Breast epithelium (tissue), 3 donors: Measurements from ENCODE around the gene WTIP.

ENCODE experiments used
- CTCF ChIP-seq, 3 donors: fragments of 450-650 bp; IDR thresholded peaks; one replicate each; pipeline ENCODE4 v1.5.1; 2016 to 2017; ENCODE audit warnings: antibody characterized with exemption in 3 of 3, mild to moderate bottlenecking in 3 of 3, moderate library complexity in 3 of 3
- POLR2A ChIP-seq: fragments of 450-650 bp; IDR thresholded peaks from one replicate; pipeline ENCODE4 v1.6.1; 2016; ENCODE audit warnings: antibody characterized with exemption, mild to moderate bottlenecking, moderate library complexity

DNA sequence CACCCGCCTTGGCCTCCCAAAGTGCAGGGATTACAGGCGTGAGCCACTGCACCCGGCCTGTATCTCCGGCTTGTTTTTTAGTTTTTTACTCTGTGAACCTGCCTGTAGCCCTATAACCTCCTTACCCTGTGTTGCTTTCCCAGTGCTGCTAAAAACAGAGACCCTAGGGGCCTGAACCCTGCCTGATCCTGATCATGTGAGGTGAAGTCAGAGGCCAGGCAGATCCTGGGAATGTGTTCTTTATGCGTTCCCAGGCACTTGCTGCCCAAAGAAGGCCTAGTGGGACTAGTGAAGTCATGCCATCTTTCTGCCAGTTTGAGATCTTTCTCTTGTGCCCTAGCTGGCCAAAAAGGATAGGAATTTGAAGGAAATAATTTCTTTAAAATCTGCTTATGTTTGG is 48.8 kb upstream of the WTIP start:
- TF ChIP-seq CTCF (IDR thresholded peaks at IDR 0.05), result no peak
- no peak for TF ChIP-seq POLR2A
